Suppressor macrophage treated with lipopolysaccharide for 1 hour (primary cell): ENCODE measurements around the gene SFT2D1.
"Not testable (repeated sequence)": the region's sequence is repeated elsewhere in the genome, so short reads cannot be mapped to it uniquely, and the experiment has no call there.

Experiments used
- DNase-seq, 3 donors: peaks; one replicate each; pipeline ENCODE4 v3.0.0-alpha.2; 2020 to 2022

SFT2D1 gene

GRCh38 chr6:166362427-166362826 lies 20.1 kb upstream of the SFT2D1 start:
- DNase-seq: not testable (repeated sequence)

GRCh38 chr6:166361077-166361429 lies 18.7 kb upstream of the SFT2D1 start:
- DNase-seq: peak; percentile 72 to 82 (median 72)

GRCh38 chr6:166360243-166361076 lies 18.1 kb upstream of the SFT2D1 start:
- no peak for DNase-seq

- no peak for DNase-seq
These were observed 13.2 kb upstream of the SFT2D1 start for GRCh38 chr6:166355552-166355951.

GRCh38 chr6:166354965-166355364 lies 12.6 kb upstream of the SFT2D1 start:
- no peak for DNase-seq

GRCh38 chr6:166354143-166354542 lies 11.8 kb upstream of the SFT2D1 start:
- DNase-seq: no peak

GRCh38 chr6:166353507-166353906 lies 11.2 kb upstream of the SFT2D1 start:
- DNase-seq: no peak

GRCh38 chr6:166352923-166353322 lies 10.6 kb upstream of the SFT2D1 start:
- DNase-seq: no peak

- DNase-seq: peak; percentile 79 to 81 (median 81)
These were observed 9.5 kb upstream of the SFT2D1 start for GRCh38 chr6:166351715-166352285.

GRCh38 chr6:166348305-166348949 lies 6.1 kb upstream of the SFT2D1 start:
- DNase-seq: peak in 2 of 3 donors; percentile 38 to 49

GRCh38 chr6:166346965-166347364 lies 4.6 kb upstream of the SFT2D1 start:
- DNase-seq: peak; percentile 51 to 72 (median 71)

- no peak for DNase-seq
These were observed 4.1 kb upstream of the SFT2D1 start for GRCh38 chr6:166346449-166346848.

- not testable (repeated sequence) for DNase-seq
These were observed 3.3 kb upstream of the SFT2D1 start for GRCh38 chr6:166345672-166346071.

- DNase-seq: not testable (repeated sequence)
These were observed 2.6 kb upstream of the SFT2D1 start for GRCh38 chr6:166344921-166345320.

GRCh38 chr6:166344240-166344639 lies 1.9 kb upstream of the SFT2D1 start:
- no peak for DNase-seq

- DNase-seq: peak; percentile 65 to 79 (median 79)
These were observed 774 bp upstream of the SFT2D1 start for GRCh38 chr6:166343150-166343487.

GRCh38 chr6:166341977-166342348 lies 382 bp downstream of the SFT2D1 start:
- DNase-seq: no peak

GRCh38 chr6:166341464-166341863 lies 881 bp downstream of the SFT2D1 start:
- DNase-seq: peak in 2 of 3 donors; percentile 44 to 55

GRCh38 chr6:166338854-166339253 lies 3.5 kb downstream of the SFT2D1 start:
- no peak for DNase-seq

- DNase-seq: no peak
These were observed 5.5 kb downstream of the SFT2D1 start for GRCh38 chr6:166336847-166337246.

GRCh38 chr6:166335378-166336302 lies 6.7 kb downstream of the SFT2D1 start:
- peak; percentile 39 to 57 (median 53) for DNase-seq

GRCh38 chr6:166334878-166335277 lies 7.5 kb downstream of the SFT2D1 start:
- DNase-seq: no peak
